IPS DF 4.7 (cell line): ENCODE data around the gene TYW1B.
"Not testable (repeated sequence)": the region's sequence is repeated elsewhere in the genome, so short reads cannot be mapped to it uniquely, and the experiment has no call there.

Source experiments
- DNase-seq: peaks from one replicate; pipeline ENCODE4 v3.0.0-alpha.2; 2013; ENCODE audit warnings: low spot score; ENCODE audit errors: extremely low read depth

TYW1B gene, protein sequence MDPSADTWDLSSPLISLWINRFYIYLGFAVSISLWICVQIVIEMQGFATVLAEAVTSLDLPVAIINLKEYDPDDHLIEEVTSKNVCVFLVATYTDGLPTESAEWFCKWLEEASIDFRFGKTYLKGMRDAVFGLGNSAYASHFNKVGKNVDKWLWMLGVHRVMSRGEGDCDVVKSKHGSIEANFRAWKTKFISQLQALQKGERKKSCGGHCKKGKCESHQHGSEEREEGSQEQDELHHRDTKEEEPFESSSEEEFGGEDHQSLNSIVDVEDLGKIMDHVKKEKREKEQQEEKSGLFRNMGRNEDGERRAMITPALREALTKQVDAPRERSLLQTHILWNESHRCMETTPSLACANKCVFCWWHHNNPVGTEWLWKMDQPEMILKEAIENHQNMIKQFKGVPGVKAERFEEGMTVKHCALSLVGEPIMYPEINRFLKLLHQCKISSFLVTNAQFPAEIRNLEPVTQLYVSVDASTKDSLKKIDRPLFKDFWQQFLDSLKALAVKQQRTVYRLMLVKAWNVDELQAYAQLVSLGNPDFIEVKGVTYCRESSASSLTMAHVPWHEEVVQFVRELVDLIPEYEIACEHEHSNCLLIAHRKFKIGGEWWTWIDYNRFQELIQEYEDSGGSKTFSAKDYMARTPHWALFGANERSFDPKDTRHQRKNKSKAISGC

DNA sequence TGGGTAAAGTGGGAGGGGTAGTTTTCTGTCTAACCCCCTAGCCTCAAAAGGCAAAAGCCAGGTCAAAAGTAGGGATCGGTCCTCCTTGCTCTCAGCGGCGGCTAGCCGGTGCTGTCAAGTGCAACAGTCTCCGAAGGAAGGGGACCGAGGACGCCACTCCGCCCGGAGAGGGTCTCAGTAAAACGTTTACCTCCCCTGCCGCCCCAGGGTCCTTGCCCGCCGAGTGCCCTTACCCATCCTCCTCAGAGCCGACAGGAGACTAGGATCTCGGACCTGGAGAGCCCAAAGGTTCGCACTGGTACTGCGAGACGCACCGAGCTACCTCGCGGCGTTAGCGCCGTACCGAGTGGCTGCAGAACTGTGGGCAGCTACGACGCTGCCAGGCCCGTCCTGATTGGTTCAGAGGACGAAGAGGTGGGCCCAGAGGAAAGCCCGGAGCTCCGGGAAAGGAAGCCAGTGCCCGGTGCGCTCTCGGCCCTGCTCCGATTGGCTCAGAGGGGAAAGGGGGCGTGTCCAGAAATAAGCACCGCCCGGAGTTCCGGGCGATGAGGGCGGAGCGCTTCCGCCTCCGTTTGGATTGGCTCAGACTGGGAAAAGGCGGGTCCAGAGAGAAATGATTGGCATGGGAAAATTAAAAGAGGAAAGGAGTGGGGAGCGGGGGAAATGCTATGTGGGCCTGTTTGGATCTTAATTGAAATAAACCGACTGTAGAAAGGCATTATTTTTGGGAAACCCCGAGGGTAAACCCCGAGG, at the start of gene TYW1B:
Gene TYW1B (minus strand): TSS at position 362 of the 753 bp plus-strand sequence. CDS start 125 bp downstream, at position 237.
- peak; percentile 91 for DNase-seq

GRCh38 chr7:72867591-72867990, 39.6 kb upstream of the TYW1B start:
- DNase-seq: not testable (repeated sequence)

- DNase-seq: not testable (repeated sequence)
Observed at GRCh38 chr7:72858846-72859400, 30.9 kb upstream of the TYW1B start.

DNA sequence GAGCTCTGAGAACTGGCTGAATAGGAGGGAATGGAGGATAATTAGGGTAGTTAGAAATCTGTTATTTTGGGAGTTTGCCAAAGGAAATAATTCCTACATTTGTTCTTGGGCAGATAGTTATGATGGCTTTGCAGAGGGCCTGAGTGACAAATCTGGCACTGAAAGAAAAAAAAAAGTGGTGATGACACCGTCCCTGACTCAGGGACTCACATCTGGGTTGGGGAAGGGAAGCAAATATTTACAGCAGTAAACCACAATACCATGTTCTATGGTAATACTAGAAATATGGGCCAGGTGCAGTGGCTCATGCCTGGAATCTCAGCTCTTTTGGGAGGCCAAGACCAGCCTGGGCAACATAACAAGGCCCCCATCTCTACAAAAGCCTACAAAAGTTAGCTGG, 29.9 kb upstream of the TYW1B start:
- DNase-seq: not testable (repeated sequence)

DNA sequence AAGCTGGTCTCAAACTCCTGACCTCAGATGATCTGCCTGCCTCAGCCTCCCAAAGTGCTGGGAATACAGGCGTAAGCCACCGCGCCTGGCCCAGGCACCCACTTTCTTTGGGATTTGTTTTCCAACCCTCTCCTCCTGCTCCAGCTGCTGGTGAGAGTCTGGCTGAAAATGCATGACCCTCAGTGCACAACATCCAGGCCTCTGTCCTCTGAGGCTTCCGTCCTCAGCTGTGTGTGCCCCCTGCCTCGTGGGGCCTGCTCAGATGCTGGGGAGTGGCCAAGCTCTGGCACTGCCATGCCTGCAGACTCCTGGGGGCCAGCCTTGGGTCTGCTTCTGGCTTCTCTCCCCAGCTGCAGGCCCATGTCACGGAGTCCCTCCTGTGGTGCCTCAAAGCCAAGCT, 27.3 kb upstream of the TYW1B start:
- DNase-seq: not testable (repeated sequence)

- not testable (repeated sequence) for DNase-seq
Observed at GRCh38 chr7:72852937-72853336, 24.9 kb upstream of the TYW1B start.

DNA sequence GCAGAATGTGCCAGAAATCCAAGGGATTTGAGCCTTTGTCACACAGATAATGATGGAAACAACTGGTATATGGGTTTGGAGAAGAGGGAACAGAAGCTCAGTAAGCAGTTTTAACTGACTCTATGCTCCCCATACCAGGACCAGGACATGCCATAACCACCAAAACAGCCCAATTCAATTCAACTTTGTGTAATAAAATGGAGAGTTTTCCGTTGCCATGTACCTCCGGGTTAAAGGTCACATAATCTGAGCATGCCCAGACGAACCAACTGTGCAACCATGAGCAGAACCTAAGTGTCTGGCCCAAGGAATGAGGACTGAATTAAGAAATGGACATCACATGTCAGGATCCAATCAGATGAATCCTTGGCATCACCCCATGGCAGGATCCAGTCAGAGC, 22.7 kb upstream of the TYW1B start:
- DNase-seq: not testable (repeated sequence)

- not testable (repeated sequence) for DNase-seq
Observed at GRCh38 chr7:72844146-72844545, 16.1 kb upstream of the TYW1B start.

GRCh38 chr7:72843166-72843565, 15.2 kb upstream of the TYW1B start:
- DNase-seq: not testable (repeated sequence)

DNA sequence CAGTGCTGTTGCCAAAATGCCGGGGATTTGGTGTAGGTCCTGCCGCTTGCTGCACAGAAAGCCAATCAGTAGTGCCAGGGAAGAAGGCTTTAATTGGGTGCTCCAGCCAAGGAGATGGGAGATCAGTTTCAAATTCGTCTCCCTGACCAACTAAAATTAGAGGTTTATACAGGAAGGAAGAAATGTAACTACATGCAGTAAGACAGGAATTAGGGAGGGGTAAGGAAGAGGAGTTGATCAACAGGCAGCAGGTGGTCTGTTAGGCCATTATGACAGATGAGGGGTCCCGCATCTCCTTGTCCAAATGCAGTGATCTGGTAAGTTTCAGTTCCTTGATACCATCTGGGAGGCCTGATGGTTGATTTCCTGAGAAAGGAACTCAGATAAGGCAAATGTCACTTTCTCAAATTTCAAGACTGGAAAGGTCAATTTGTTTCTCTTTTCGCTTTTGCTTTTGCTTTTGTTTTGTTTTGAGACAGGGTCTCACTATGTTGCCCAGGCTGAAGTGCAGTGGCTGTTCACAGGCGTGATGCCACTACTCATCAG, 13.0 kb upstream of the TYW1B start:
- not testable (repeated sequence) for DNase-seq

DNA sequence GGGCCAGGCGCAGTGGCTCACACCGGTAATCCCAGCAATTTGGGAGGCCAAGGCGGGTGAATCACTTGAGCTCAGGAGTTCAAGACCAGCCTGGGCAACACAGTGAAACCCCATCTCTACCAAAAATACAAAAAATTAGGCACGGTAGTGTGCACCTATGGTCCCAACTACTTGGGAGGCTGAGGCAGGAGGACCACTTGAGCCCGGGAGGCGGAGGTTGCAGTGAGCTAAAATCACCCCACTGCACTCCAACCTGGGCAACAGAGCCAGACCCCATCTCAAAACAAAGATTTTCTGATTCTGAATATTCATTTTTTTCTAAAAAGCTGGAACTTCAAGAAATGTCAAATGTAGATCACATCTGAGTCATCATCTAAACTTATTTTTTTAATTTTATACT, 10.3 kb upstream of the TYW1B start:
- DNase-seq: not testable (repeated sequence)

DNA sequence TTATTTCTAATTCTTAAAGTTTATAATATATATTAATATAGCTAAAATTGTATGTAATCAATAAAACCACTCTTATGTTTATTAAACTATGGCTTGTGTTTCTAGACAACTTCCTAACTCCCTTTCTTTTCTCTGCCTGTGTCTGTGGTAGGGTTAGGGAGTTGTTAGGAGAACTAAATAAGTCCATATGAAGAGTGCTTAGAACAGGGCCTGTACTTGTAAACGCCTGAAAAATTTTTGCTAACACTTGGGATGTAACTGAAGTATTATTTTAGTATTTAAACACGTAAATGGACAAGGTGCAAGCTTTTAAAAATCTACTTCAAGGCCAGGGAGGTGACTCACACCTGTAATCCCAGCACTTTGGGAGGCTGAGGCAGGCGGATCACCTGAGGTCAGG, 9.3 kb upstream of the TYW1B start:
- DNase-seq: not testable (repeated sequence)

- DNase-seq: not testable (repeated sequence)
Observed at GRCh38 chr7:72830567-72830966, 2.6 kb upstream of the TYW1B start.

GRCh38 chr7:72829687-72830354, 1.8 kb upstream of the TYW1B start:
- DNase-seq: not testable (repeated sequence)

DNA sequence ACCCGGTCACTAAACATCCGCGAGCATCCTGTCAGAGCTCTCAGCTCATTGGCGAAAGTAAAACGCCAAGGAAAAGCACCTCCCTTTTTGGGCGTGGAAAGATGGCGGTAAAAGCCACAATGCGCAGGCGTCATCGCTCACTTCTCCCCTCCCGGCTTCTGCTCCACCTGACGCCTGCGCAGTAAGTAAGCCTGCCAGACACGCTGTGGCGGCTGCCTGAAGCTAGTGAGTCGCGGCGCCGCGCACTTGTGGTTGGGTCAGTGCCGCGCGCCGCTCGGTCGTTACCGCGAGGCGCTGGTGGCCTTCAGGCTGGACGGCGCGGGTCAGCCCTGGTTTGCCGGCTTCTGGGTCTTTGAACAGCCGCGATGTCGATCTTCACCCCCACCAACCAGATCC, 1.3 kb upstream of the TYW1B start:
- peak; percentile 95 for DNase-seq

DNA sequence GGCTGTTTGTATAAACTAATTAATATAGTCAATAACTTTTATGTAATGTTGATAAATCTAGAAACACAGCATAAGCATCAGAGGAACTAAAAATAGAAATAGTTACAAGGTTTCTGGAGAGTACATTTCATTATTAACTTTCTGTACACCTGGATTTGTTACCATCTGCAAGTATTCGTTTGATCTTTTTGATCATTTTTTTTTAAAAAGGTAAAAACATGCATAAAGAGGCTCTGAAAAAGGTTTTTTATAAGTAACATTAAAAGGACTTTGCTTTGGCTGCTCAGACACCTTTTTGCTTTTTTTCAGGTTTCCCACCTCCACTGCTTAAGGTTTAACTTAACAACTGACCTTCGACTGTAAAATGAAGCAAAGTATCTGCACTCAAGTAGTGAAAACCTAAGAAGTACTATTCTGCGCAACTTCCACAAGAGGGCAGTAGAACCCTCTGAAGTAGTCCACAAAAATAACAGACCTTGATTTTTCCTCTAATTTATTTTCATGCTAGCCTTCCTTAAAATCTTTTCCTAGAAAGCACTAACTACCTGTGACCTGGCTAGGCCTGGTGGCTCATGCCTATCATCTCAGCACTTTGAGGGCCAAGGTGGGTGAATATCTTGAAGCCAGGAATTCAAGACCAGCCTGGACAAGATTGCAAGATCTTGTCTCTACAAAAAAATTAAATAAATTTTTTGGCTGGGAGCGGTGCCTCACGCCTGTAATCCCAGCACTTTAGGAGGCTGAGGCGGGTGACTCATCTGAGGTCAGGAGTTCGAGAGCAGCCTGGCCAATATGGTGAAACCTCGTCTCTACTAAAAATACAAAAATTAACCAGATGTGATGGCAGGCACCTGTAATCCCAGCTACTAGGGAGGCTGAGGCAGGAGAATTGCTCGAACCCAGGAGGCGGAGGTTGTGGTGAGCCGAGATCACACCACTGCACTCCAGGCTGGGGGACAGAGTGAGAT, 4.0 kb downstream of the TYW1B start:
- not testable (repeated sequence) for DNase-seq

- not testable (repeated sequence) for DNase-seq
Observed at GRCh38 chr7:72822497-72822896, 5.5 kb downstream of the TYW1B start.

- not testable (repeated sequence) for DNase-seq
Observed at GRCh38 chr7:72818663-72819361, 9.2 kb downstream of the TYW1B start.

DNA sequence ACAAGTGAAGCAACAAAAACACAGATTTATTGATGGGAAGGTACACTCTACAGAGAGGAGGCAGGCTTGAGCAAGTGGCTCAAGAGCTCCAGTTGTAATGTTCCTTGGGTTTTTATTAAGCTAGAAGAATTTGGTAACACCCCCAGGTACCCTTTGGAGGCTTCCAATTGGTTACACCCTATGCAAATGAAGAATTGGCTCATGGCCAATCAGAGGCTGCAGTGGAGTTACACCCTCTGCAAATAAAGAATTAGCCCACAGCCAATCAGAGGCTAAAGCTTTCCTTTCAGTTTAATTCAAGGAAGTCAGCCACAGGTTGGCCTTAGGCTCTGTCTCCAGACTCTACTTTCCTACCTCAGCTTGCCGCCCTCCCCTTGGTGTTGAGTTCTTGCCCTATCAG, 10.3 kb downstream of the TYW1B start:
- not testable (repeated sequence) for DNase-seq
